GM08714 (cell line): ENCODE results near the gene CACNA1B.

Source experiments
- H3K4me3 ChIP-seq: fragments of 200-500 bp; sonication (Bioruptor generic); 2 replicates; pipeline ENCODE4 v1.5.1; 2014; ENCODE audit warnings: mild to moderate bottlenecking, low read length, inconsistent platforms
- ZNF274 ChIP-seq: IDR thresholded peaks from 2 replicates; pipeline ENCODE4 v1.6.1; 2012; ENCODE audit warnings: mild to moderate bottlenecking, low read depth, low read length

Gene CACNA1B

GRCh38 chr9:137970686-137971476, 93.3 kb downstream of the CACNA1B start:
- TF ChIP-seq ZNF274, result no peak
- H3K4me3 ChIP-seq, result no peak overlapping the region

- TF ChIP-seq ZNF274, result no peak
- no peak overlapping the region for H3K4me3 ChIP-seq
Observed at GRCh38 chr9:137971477-137972138, 94.0 kb downstream of the CACNA1B start.

GRCh38 chr9:137972355-137972987, 94.9 kb downstream of the CACNA1B start:
- H3K4me3 ChIP-seq, result no peak overlapping the region
- TF ChIP-seq ZNF274, result no peak

GRCh38 chr9:137972988-137973470, 95.4 kb downstream of the CACNA1B start:
- H3K4me3 ChIP-seq, result no peak overlapping the region
- no peak for TF ChIP-seq ZNF274

GRCh38 chr9:137973829-137974416, 96.3 kb downstream of the CACNA1B start:
- TF ChIP-seq ZNF274, result no peak
- no peak overlapping the region for H3K4me3 ChIP-seq

- no peak for TF ChIP-seq ZNF274
- no peak overlapping the region for H3K4me3 ChIP-seq
Observed at GRCh38 chr9:137974746-137975526, 97.4 kb downstream of the CACNA1B start.

GRCh38 chr9:137975527-137975913, 97.9 kb downstream of the CACNA1B start:
- TF ChIP-seq ZNF274, result no peak

GRCh38 chr9:137975936-137976565, 98.5 kb downstream of the CACNA1B start:
- no peak overlapping the region for H3K4me3 ChIP-seq
- TF ChIP-seq ZNF274, result no peak

More at GRCh38 chr9:137975527-137975913, 97.9 kb downstream of the CACNA1B start:
- H3K4me3 ChIP-seq, result no peak overlapping the region

GRCh38 chr9:137977571-137978261, 100.1 kb downstream of the CACNA1B start:
- no peak overlapping the region for H3K4me3 ChIP-seq

GRCh38 chr9:137978262-137978714, 100.7 kb downstream of the CACNA1B start:
- no peak for TF ChIP-seq ZNF274
- no peak overlapping the region for H3K4me3 ChIP-seq

More at GRCh38 chr9:137977571-137978261, 100.1 kb downstream of the CACNA1B start:
- no peak for TF ChIP-seq ZNF274

- TF ChIP-seq ZNF274, result no peak
- H3K4me3 ChIP-seq, result no peak overlapping the region
Observed at GRCh38 chr9:137982200-137982599, 104.6 kb downstream of the CACNA1B start.

GRCh38 chr9:137984005-137984404, 106.4 kb downstream of the CACNA1B start:
- TF ChIP-seq ZNF274, result no peak
- no peak overlapping the region for H3K4me3 ChIP-seq

- no peak for TF ChIP-seq ZNF274
- H3K4me3 ChIP-seq, result no peak overlapping the region
Observed at GRCh38 chr9:137984520-137985257, 107.1 kb downstream of the CACNA1B start.
